GM18951 (cell line): ENCODE data around the gene TMEM81.
A peak's percentile ranks its signal among the peaks of the same experiment; 100 is the strongest.

Experiments
- POLR2A ChIP-seq: IDR thresholded peaks from 4 replicates; pipeline ENCODE4 v1.6.1; 2011; ENCODE audit warnings: mild to moderate bottlenecking; ENCODE audit not compliant: insufficient read length, insufficient read depth; ENCODE audit errors: extremely low read depth
- in situ Hi-C: fragments of 300-500 bp; cut with MboI; formaldehyde crosslinking; loops from one replicate; pipeline ENCODE4 v1.12.0; 2022; ENCODE audit warnings: low sequenced_read_pairs, mixed read lengths, inconsistent platforms; ENCODE audit not compliant: unreplicated experiment

The TMEM81 gene

GRCh38 chr1:205084360-205084759 is at the start of gene TMEM81:
Gene TMEM81, minus strand, starts transcription at chr1:205084460. Its CDS starts 140 bp downstream, at chr1:205084320.
- in situ Hi-C loops = no loop called here
- no peak for TF ChIP-seq POLR2A

GRCh38 chr1:205133287-205133686 is 49.0 kb upstream of the TMEM81 start:
- in situ Hi-C loops = no loop called here
- TF ChIP-seq POLR2A = no peak

GRCh38 chr1:205129447-205130029 is 45.3 kb upstream of the TMEM81 start:
- TF ChIP-seq POLR2A = no peak
- in situ Hi-C loops = no loop called here

GRCh38 chr1:205128050-205128449 is 43.8 kb upstream of the TMEM81 start:
- in situ Hi-C loops = no loop called here
- TF ChIP-seq POLR2A = no peak

- TF ChIP-seq POLR2A = no peak
- in situ Hi-C loops = no loop called here
Measured at GRCh38 chr1:205127646-205128045, 43.4 kb upstream of the TMEM81 start.

GRCh38 chr1:205124726-205125125 is 40.5 kb upstream of the TMEM81 start:
- no peak for TF ChIP-seq POLR2A
- in situ Hi-C loops = no loop called here

- no peak for TF ChIP-seq POLR2A
- in situ Hi-C loops = no loop called here
Measured at GRCh38 chr1:205122489-205122882, 38.2 kb upstream of the TMEM81 start.

GRCh38 chr1:205121660-205122488 is 37.6 kb upstream of the TMEM81 start, which contains the start of gene RBBP5:
Gene RBBP5, minus strand, starts transcription at chr1:205121978. Its CDS starts 105 bp downstream, at chr1:205121873.
- peak; percentile 93 for TF ChIP-seq POLR2A
- in situ Hi-C loops = no loop called here

GRCh38 chr1:205118752-205119151 is 34.5 kb upstream of the TMEM81 start:
- no peak for TF ChIP-seq POLR2A
- in situ Hi-C loops = no loop called here

- in situ Hi-C loops = no loop called here
- no peak for TF ChIP-seq POLR2A
Measured at GRCh38 chr1:205111354-205111753, 27.1 kb upstream of the TMEM81 start.

- in situ Hi-C loops = no loop called here
- no peak for TF ChIP-seq POLR2A
Measured at GRCh38 chr1:205109711-205110110, 25.5 kb upstream of the TMEM81 start.

- no peak for TF ChIP-seq POLR2A
- in situ Hi-C loops = no loop called here
Measured at GRCh38 chr1:205109269-205109668, 25.0 kb upstream of the TMEM81 start.

- in situ Hi-C loops = no loop called here
- TF ChIP-seq POLR2A = no peak
Measured at GRCh38 chr1:205108464-205108863, 24.2 kb upstream of the TMEM81 start.

GRCh38 chr1:205107327-205107726 is 23.1 kb upstream of the TMEM81 start:
- in situ Hi-C loops = no loop called here
- TF ChIP-seq POLR2A = no peak
